Activated naive CD8-positive, alpha-beta T cell (primary cell): ENCODE results near the gene AGAP1.
"Not testable (repeated sequence)": the region's sequence is repeated elsewhere in the genome, so short reads cannot be mapped to it uniquely, and the experiment has no call there.

Experiments used
- H3K27ac Mint-ChIP-seq: one replicate; pipeline ENCODE4 v1.8.0; 2021; ENCODE audit warnings: mixed read lengths
- H3K27me3 Mint-ChIP-seq: one replicate; pipeline ENCODE4 v1.8.0; 2021; ENCODE audit warnings: mixed read lengths
- H3K36me3 Mint-ChIP-seq: one replicate; pipeline ENCODE4 v1.8.0; 2021; ENCODE audit warnings: mixed read lengths
- H3K4me1 Mint-ChIP-seq: one replicate; pipeline ENCODE4 v1.8.0; 2021; ENCODE audit warnings: low read depth, mixed read lengths
- H3K4me3 Mint-ChIP-seq: one replicate; pipeline ENCODE4 v1.8.0; 2021; ENCODE audit warnings: mild to moderate bottlenecking, mixed read lengths
- H3K9me3 Mint-ChIP-seq: one replicate; pipeline ENCODE4 v1.8.0; 2021; ENCODE audit warnings: low read depth, mixed read lengths

Gene AGAP1

GRCh38 chr2:235935773-235936172 is 441.9 kb downstream of the AGAP1 start:
- peaks cover 8% of the 10 kb centered on the region for H3K9me3 Mint-ChIP-seq
- H3K4me1 Mint-ChIP-seq = no peaks in the 10 kb centered on the region
- peaks cover 5% of the 10 kb centered on the region for H3K27me3 Mint-ChIP-seq
- no peaks in the 10 kb centered on the region for H3K36me3 Mint-ChIP-seq
- no peak overlapping the region for H3K4me3 Mint-ChIP-seq
- H3K27ac Mint-ChIP-seq = no peak overlapping the region

GRCh38 chr2:235936493-235936892 is 442.6 kb downstream of the AGAP1 start:
- Mint-ChIP-seq H3K36me3 (no peaks in the 10 kb centered on the region), H3K9me3 (peaks cover 8% of the 10 kb centered on the region), H3K4me1 (no peaks in the 10 kb centered on the region), H3K27me3 (peaks cover 7% of the 10 kb centered on the region), H3K4me3 (no peak overlapping the region), H3K27ac (no peak overlapping the region)

- Mint-ChIP-seq H3K36me3 (no peaks in the 10 kb centered on the region), H3K27me3 (peaks cover 11% of the 10 kb centered on the region), H3K9me3 (peaks cover 8% of the 10 kb centered on the region), H3K27ac (no peak overlapping the region), H3K4me1 (no peaks in the 10 kb centered on the region), H3K4me3 (no peak overlapping the region)
Measured at GRCh38 chr2:235937087-235937486, 443.2 kb downstream of the AGAP1 start.

GRCh38 chr2:235937526-235937925 is 443.7 kb downstream of the AGAP1 start:
- no peaks in the 10 kb centered on the region for H3K36me3 Mint-ChIP-seq
- H3K4me3 Mint-ChIP-seq = no peak overlapping the region
- H3K27ac Mint-ChIP-seq = no peak overlapping the region
- peaks cover 11% of the 10 kb centered on the region for H3K27me3 Mint-ChIP-seq
- H3K9me3 Mint-ChIP-seq = peaks cover 8% of the 10 kb centered on the region
- H3K4me1 Mint-ChIP-seq = no peaks in the 10 kb centered on the region

GRCh38 chr2:235937936-235938335 is 444.1 kb downstream of the AGAP1 start:
- peaks cover 8% of the 10 kb centered on the region for H3K9me3 Mint-ChIP-seq
- H3K27ac Mint-ChIP-seq = no peak overlapping the region
- H3K4me3 Mint-ChIP-seq = no peak overlapping the region
- H3K27me3 Mint-ChIP-seq = peaks cover 11% of the 10 kb centered on the region
- H3K4me1 Mint-ChIP-seq = no peaks in the 10 kb centered on the region
- H3K36me3 Mint-ChIP-seq = no peaks in the 10 kb centered on the region

GRCh38 chr2:235938611-235939010 is 444.8 kb downstream of the AGAP1 start:
- H3K9me3 Mint-ChIP-seq = peaks cover 8% of the 10 kb centered on the region
- peaks cover 11% of the 10 kb centered on the region for H3K27me3 Mint-ChIP-seq
- H3K27ac Mint-ChIP-seq = no peak overlapping the region
- H3K4me3 Mint-ChIP-seq = no peak overlapping the region
- H3K36me3 Mint-ChIP-seq = no peaks in the 10 kb centered on the region
- no peaks in the 10 kb centered on the region for H3K4me1 Mint-ChIP-seq

GRCh38 chr2:235939471-235939870 is 445.6 kb downstream of the AGAP1 start:
- Mint-ChIP-seq H3K9me3 (peaks cover 8% of the 10 kb centered on the region), H3K27me3 (peaks cover 11% of the 10 kb centered on the region), H3K4me1 (no peaks in the 10 kb centered on the region), H3K27ac (no peak overlapping the region), H3K36me3 (no peaks in the 10 kb centered on the region), H3K4me3 (no peak overlapping the region)

- H3K9me3 Mint-ChIP-seq = peaks cover 8% of the 10 kb centered on the region
- no peak overlapping the region for H3K4me3 Mint-ChIP-seq
- H3K36me3 Mint-ChIP-seq = no peaks in the 10 kb centered on the region
- no peaks in the 10 kb centered on the region for H3K4me1 Mint-ChIP-seq
- H3K27ac Mint-ChIP-seq = no peak overlapping the region
- peaks cover 11% of the 10 kb centered on the region for H3K27me3 Mint-ChIP-seq
Measured at GRCh38 chr2:235940330-235940729, 446.5 kb downstream of the AGAP1 start.

GRCh38 chr2:235944591-235944990 is 450.7 kb downstream of the AGAP1 start:
- H3K9me3 Mint-ChIP-seq = no peaks in the 10 kb centered on the region
- H3K36me3 Mint-ChIP-seq = no peaks in the 10 kb centered on the region
- H3K27ac Mint-ChIP-seq = no peak overlapping the region
- H3K4me3 Mint-ChIP-seq = no peak overlapping the region
- peaks cover 18% of the 10 kb centered on the region for H3K27me3 Mint-ChIP-seq
- no peaks in the 10 kb centered on the region for H3K4me1 Mint-ChIP-seq

- no peak overlapping the region for H3K4me3 Mint-ChIP-seq
- H3K36me3 Mint-ChIP-seq = no peaks in the 10 kb centered on the region
- peaks cover 23% of the 10 kb centered on the region for H3K27me3 Mint-ChIP-seq
- no peak overlapping the region for H3K27ac Mint-ChIP-seq
- H3K9me3 Mint-ChIP-seq = no peaks in the 10 kb centered on the region
- H3K4me1 Mint-ChIP-seq = no peaks in the 10 kb centered on the region
Measured at GRCh38 chr2:235945608-235946140, 451.8 kb downstream of the AGAP1 start.

GRCh38 chr2:235946590-235946989 is 452.7 kb downstream of the AGAP1 start:
- Mint-ChIP-seq H3K36me3 (no peaks in the 10 kb centered on the region), H3K9me3 (no peaks in the 10 kb centered on the region), H3K27ac (no peak overlapping the region), H3K4me3 (no peak overlapping the region), H3K4me1 (peaks cover 6% of the 10 kb centered on the region), H3K27me3 (peaks cover 19% of the 10 kb centered on the region)

GRCh38 chr2:235947055-235947454 is 453.2 kb downstream of the AGAP1 start:
- not testable (repeated sequence) for H3K4me3 Mint-ChIP-seq, H3K27ac Mint-ChIP-seq, H3K36me3 Mint-ChIP-seq, H3K9me3 Mint-ChIP-seq
- Mint-ChIP-seq H3K27me3 (peaks cover 16% of the 10 kb centered on the region), H3K4me1 (peaks cover 11% of the 10 kb centered on the region)

GRCh38 chr2:235949567-235950472 is 456.0 kb downstream of the AGAP1 start:
- Mint-ChIP-seq H3K36me3 (no peaks in the 10 kb centered on the region), H3K4me3 (no peak overlapping the region), H3K9me3 (no peaks in the 10 kb centered on the region), H3K4me1 (peaks cover 19% of the 10 kb centered on the region), H3K27ac (no peak overlapping the region), H3K27me3 (peaks cover 18% of the 10 kb centered on the region)

GRCh38 chr2:235950473-235950809 is 456.6 kb downstream of the AGAP1 start:
- Mint-ChIP-seq H3K4me3 (no peak overlapping the region), H3K36me3 (no peaks in the 10 kb centered on the region), H3K9me3 (no peaks in the 10 kb centered on the region), H3K27me3 (peaks cover 18% of the 10 kb centered on the region), H3K4me1 (peaks cover 19% of the 10 kb centered on the region), H3K27ac (no peak overlapping the region)

GRCh38 chr2:235951493-235951892 is 457.6 kb downstream of the AGAP1 start:
- H3K4me3 Mint-ChIP-seq = no peak overlapping the region

GRCh38 chr2:235951982-235952381 is 458.1 kb downstream of the AGAP1 start:
- Mint-ChIP-seq H3K9me3 (no peaks in the 10 kb centered on the region), H3K27me3 (peaks cover 19% of the 10 kb centered on the region), H3K4me1 (peaks cover 19% of the 10 kb centered on the region), H3K27ac (no peak overlapping the region), H3K36me3 (no peaks in the 10 kb centered on the region), H3K4me3 (no peak overlapping the region)

More at GRCh38 chr2:235951493-235951892, 457.6 kb downstream of the AGAP1 start:
- Mint-ChIP-seq H3K36me3 (no peaks in the 10 kb centered on the region), H3K9me3 (no peaks in the 10 kb centered on the region), H3K27me3 (peaks cover 19% of the 10 kb centered on the region), H3K27ac (no peak overlapping the region), H3K4me1 (peaks cover 19% of the 10 kb centered on the region)
